Dedifferentiated amniotic fluid mesenchymal stem cell (primary cell): ENCODE results near the gene ATP6V0E1.
"Not testable (repeated sequence)": the region's sequence is repeated elsewhere in the genome, so short reads cannot be mapped to it uniquely, and the experiment has no call there.

Source experiments
- DNase-seq: peaks from one replicate; pipeline ENCODE4 v3.0.0-alpha.2; 2016; ENCODE audit errors: extremely low spot score

The ATP6V0E1 gene

GRCh38 chr5:173035904-173036707 is 52.5 kb downstream of the ATP6V0E1 start:
- no peak for DNase-seq

GRCh38 chr5:173039188-173039587 is 55.6 kb downstream of the ATP6V0E1 start:
- no peak for DNase-seq

- no peak for DNase-seq
Observed at GRCh38 chr5:173039964-173040363, 56.4 kb downstream of the ATP6V0E1 start.

- DNase-seq: no peak
Observed at GRCh38 chr5:173041881-173042762, 58.6 kb downstream of the ATP6V0E1 start.

GRCh38 chr5:173042763-173043107 is 59.2 kb downstream of the ATP6V0E1 start:
- DNase-seq: no peak

- no peak for DNase-seq
Observed at GRCh38 chr5:173045474-173045873, 61.9 kb downstream of the ATP6V0E1 start.

- not testable (repeated sequence) for DNase-seq
Observed at GRCh38 chr5:173047096-173047837, 63.7 kb downstream of the ATP6V0E1 start.

GRCh38 chr5:173047838-173048105 is 64.2 kb downstream of the ATP6V0E1 start:
- DNase-seq: no peak

GRCh38 chr5:173050791-173051190 is 67.2 kb downstream of the ATP6V0E1 start:
- no peak for DNase-seq

- peak; percentile 58 for DNase-seq
Observed at GRCh38 chr5:173051746-173052145, 68.2 kb downstream of the ATP6V0E1 start.

GRCh38 chr5:173053041-173053440 is 69.5 kb downstream of the ATP6V0E1 start:
- no peak for DNase-seq

- DNase-seq: no peak
Observed at GRCh38 chr5:173055042-173055721, 71.6 kb downstream of the ATP6V0E1 start.

GRCh38 chr5:173055722-173055982 is 72.1 kb downstream of the ATP6V0E1 start:
- no peak for DNase-seq

GRCh38 chr5:173055983-173056782 is 72.6 kb downstream of the ATP6V0E1 start, which contains the start of gene CREBRF:
Gene CREBRF (plus strand): TSS chr5:173056352. CDS start chr5:173080776, 24,424 bp downstream.
- DNase-seq: peak; percentile 92

GRCh38 chr5:173056783-173057061 is 73.2 kb downstream of the ATP6V0E1 start:
- DNase-seq: no peak

GRCh38 chr5:173057062-173057924 is 73.7 kb downstream of the ATP6V0E1 start:
- DNase-seq: peak; percentile 98

GRCh38 chr5:173062141-173062540 is 78.6 kb downstream of the ATP6V0E1 start:
- no peak for DNase-seq

GRCh38 chr5:173065155-173065554 is 81.6 kb downstream of the ATP6V0E1 start:
- DNase-seq: no peak

- DNase-seq: no peak
Observed at GRCh38 chr5:173069671-173070070, 86.1 kb downstream of the ATP6V0E1 start.

- DNase-seq: no peak
Observed at GRCh38 chr5:173075137-173075843, 91.7 kb downstream of the ATP6V0E1 start.
